Transverse colon (tissue), 4 donors: Measurements from ENCODE around the gene PCSK7.
A peak's percentile ranks its signal among the peaks of the same experiment; 100 is the strongest.

Experiments used
- CTCF ChIP-seq, 5 experiments: fragments of 200-600 bp in 3 of 5; fragments of 450-650 bp in 2 of 5; sonication (generic) in 3 of 5; IDR thresholded peaks; 1 replicate in 2 of 5; 2 replicates in 3 of 5; pipeline ENCODE4 v1.5.1; 2016 to 2017; ENCODE audit warnings: antibody characterized with exemption in 5 of 5, inconsistent platforms in 3 of 5, mild to moderate bottlenecking in 2 of 5, moderate library complexity in 1 of 5
- EP300 ChIP-seq: sonication (generic); formaldehyde crosslinking; IDR thresholded peaks from one replicate; pipeline ENCODE4 v1.6.1; 2017; ENCODE audit warnings: antibody characterized with exemption, low read depth
- POLR2A ChIP-seq: fragments of 450-650 bp; IDR thresholded peaks from one replicate; pipeline ENCODE4 v1.6.1; 2016; ENCODE audit warnings: antibody characterized with exemption, mild to moderate bottlenecking, moderate library complexity
- POLR2AphosphoS5 ChIP-seq, 3 donors: sonication (generic); formaldehyde crosslinking; IDR thresholded peaks; one replicate each; pipeline ENCODE4 v1.6.1; 2016; ENCODE audit warnings: antibody characterized with exemption in 3 of 3

- no peak for TF ChIP-seq EP300
- no peak for TF ChIP-seq CTCF (IDR thresholded peaks at IDR 0.05)
- peak in 2 of 3 donors; percentile 20 to 35 for TF ChIP-seq POLR2AphosphoS5 (IDR thresholded peaks at IDR 0.05)
- TF ChIP-seq POLR2A = no peak
Observed at GRCh38 chr11:117204283-117205080, 27.4 kb downstream of the PCSK7 start.
